GM21825 (cell line): ENCODE measurements around the gene PDE9A.
"Not testable (repeated sequence)": the region's sequence is repeated elsewhere in the genome, so short reads cannot be mapped to it uniquely, and the experiment has no call there.

ENCODE experiments used
- ATAC-seq: cut with Tn5 transposase; IDR thresholded peaks from one replicate; pipeline ENCODE4 v1.9.1; 2021; ENCODE audit warnings: mild to moderate bottlenecking, moderate library complexity; ENCODE audit not compliant: unreplicated experiment

PDE9A gene

DNA sequence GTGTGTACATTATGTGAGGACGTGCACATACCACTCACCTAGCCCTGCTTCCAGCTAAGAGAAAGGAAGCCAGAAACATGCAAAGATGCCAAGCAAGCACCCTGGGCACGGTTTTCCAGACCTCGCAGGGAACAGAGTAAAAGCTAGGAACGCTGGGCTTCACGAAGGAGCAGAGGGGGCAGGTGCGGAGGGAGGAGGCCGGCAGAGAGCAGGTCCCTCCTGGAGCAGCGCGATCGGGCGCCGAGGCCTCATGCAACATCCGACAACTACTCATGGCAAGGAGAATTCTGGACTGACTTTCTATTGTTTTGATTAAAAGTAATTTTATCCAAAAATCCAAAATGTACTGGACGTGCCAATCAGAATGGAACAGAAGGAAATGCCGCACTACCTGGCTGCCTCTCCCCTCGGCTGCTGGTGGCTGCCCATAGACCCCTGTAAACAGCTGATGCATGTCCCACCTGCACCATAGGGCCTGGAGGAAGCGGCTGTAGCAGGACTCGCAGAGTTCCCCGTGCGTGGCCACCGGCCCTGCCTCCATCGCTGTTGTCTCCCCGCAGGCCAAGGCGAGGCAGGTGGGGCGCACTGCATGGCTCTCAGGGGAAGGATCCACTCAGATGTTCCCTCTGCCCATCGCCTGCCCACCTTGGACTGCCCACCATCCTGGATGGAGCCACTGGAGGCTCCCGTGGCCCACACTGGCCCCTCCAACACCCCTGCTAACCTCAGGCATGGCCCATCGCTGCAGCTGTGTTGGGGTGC, 132.4 kb downstream of the PDE9A start:
- ATAC-seq, result no peak

DNA sequence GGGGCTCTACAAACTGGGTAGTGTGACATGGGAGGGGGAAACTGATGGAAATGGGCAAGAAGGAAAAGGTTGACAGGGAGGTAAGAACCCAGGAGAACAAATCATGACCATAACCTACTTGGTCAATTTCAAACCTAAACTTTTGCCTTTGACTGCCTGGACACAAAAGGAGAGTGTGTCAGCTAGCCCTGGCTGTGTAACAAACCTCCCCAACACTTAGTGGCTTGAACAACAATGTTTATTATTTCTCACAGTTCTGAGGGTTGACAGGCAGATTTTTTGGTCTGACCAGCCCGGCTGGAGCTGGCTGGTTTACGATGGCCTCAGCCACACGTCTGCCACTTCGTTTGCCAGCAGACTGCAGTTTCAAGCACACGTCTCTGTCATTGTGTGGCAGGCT, 133.5 kb downstream of the PDE9A start:
- ATAC-seq, result no peak

DNA sequence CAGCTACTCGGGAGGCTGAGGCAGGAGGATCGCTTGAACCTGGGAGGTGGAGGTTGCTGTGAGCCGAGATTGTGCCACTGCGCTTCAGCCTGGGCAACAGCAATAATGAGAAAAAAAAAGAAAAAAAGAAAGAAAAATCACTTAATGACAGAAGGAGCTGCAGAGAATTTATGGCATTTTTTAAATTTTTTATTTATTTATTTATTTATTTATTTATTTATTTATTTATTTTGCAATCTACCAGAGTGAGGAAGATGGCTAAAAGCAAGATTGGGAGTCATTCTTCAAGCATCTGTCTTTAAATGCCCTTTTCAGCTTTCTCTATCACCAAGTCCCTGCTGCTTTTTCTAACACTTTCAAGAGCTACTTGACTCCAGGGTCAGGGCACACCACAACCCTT, 134.2 kb downstream of the PDE9A start:
- no peak for ATAC-seq

DNA sequence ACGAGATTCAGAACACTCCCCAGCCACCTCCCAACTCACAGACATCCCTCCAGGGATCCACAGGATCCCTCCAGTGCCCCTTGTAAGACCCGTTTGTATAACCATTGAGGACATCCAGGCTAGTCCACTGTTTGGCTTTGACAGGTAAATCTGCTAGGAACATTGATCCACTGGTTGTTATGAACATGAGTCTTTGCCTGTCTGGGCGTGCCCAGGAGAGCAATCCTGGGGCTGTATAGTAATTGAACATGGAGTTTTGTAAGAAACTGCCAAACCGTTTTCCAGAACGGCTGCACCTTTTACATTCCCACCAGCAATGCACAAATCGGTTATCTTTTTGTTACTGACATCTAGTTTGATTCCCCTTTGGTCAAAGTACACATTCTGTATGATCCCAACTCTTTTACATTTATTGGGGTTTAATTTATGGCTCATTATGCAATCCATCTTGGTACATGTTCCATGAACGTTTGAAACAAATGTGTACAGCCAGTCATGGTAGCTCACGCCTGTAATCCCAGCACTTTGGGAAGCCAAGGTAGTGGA, 137.2 kb downstream of the PDE9A start:
- ATAC-seq, result no peak

DNA sequence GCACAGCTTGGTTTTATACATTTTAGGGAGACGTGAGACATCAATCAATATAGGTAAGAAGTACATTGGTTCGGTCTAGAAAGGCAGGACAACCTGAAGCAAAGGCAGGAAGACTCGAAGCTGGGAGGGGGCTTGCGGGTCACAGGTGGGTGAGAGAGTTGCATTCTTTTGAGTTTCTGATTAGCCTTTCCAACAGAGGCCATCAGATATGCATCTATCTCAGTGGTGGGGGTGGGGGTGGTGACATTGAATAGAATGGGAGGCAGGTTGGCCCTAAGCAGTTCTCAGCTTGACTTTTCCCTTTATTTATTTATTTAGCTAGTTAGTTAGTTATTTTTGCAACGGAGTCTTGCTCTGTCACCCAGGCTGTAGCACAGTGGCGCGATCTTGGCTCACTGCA, 140.4 kb downstream of the PDE9A start:
- no peak for ATAC-seq

DNA sequence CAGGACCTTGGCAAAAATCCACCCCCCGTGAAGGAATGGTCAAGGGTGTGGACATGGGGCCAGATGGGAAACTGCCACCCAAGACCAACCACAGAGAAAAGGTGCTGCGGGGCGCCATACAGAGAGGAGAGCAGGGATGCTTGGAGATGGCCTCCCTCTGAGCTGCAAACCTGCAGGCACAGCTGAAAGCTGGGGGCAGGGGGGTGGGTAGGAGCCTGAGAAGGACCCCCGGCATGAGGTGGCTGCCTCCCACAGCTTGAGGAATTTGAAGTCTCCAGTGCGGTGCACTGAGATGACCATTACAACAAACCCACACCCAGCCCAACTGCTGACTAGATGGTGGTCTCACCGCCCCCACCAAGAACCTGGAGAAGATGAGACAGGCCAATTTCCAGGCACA, 141.1 kb downstream of the PDE9A start:
- no peak for ATAC-seq

DNA sequence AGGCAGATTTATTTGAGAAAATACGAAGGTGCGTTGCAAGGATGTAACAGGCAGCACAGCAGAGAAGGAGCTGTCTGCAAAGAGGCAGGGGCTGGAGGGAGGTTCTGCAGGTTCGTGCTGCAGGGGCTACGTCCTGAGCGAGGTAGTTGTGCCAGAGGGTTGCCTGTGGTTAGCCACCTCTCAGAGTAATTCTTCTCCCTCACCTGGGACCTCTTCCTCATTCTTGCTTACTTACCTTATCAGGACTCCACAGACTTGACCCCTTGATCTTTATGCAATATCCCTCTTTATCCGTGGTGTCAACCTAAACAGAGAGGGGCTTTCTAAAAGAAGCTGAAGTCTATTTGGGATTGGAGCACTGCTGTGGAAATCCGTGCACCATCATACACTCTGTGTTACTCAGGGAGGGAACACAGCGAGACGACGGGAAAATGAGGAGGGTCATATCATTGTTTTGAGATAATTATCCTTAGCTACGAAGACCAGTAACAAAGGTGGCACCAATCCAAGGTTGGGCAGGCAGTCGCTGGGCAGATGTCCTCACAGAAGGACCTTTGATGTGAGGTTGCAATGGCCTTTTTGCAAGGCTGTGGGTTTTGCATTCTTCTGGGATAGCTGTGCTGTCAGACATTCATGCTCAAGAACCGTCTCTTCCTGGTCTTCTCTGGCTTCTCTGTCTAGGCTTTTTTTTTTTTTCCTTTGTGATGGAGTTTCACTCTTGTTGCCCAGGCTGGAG, 143.1 kb downstream of the PDE9A start:
- ATAC-seq, result no peak

DNA sequence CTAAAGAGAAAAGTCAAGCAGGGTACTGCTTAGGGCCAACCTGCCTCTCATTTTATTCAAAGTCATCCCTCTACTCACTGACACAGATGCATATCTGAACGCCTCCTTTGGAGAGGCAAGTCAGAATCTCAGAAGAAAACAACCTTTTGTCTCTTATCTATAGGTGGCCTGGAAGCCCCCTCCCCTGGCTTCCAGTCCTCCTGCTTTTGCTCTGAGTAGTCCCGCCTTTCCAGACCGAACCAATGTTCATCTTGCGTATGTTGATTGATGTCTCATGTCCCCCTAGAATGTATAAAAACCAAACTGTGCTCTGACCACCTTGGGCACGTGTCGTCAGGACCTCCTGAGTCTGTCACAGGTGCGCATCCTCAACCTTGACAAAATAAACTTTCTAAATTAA, 144.1 kb downstream of the PDE9A start:
- ATAC-seq, result no peak

DNA sequence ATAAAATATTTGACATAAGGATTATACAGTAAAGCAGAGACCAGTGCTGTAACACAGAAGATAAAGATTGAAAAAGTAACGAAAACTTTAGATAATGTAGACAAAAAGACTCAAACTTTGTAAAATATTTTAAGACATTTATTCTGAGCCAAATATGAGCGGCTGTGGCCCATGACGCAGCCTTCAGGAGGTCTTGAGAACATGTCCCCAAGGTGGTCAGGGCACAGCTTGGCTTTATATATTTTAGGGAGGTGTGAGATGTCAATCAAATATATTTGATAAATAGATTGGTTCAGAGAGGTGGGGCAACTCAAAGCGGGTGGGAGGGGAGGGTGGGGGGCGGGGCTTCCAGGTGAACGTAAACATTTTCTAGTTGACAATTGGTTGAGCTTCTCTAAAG, 144.7 kb downstream of the PDE9A start:
- no peak for ATAC-seq

DNA sequence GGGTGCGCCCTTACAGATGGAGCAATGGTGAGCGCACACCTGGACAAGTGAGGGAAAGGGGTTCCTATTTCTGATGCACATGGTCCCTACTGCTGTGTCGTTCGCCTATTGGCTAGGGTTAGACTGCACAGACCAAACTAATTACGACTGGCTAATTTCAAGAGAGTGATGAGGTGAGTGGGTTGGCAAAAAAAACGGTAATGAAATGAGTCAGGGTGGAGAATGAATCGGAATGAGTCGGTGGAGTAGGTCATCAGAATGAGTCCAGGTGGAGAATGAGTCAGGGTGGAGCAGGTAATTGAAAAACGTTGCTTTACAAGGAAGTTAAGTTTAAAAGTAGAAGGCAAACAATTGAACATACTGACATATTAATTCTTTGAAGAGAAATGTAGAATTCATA, 146.1 kb downstream of the PDE9A start:
- ATAC-seq, result no peak

DNA sequence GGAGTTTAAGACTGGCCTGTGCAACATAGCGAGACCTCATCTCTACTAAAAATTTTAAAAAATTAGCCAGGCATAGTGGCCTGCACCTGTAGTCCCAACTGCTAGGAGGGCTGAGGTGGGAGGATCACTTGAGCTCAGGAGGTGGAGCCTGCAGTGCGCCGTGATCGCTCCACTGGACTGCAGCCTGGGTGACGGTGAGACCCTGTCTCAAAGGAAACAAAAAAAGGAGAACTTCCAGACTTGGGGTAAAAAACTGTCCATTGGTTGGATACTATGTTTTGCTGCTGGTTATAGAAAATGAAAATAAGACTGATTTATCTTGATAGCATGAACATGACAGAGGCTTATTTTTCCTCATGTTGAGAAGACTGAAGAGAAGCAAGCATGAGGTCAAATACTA, 146.5 kb downstream of the PDE9A start:
- ATAC-seq, result no peak

DNA sequence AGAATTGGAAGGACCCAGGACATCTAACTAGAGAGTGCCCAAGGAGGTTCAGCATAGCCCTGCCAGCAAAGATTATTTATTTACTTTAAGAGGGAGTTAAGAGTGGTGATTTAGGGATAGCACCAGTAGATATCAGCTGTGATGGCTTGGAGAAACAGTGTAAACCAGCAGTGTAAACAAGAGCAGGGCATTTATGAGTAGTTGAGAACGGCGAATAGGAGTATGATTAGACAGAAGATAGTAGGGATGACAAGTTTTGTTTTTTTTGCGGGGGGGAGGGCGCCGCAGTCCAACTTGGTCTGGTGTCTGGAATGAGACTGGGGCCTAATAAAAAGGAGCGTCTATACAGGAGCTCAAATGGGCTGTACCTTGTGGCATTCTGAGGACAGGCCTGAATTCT, 148.2 kb downstream of the PDE9A start:
- not testable (repeated sequence) for ATAC-seq

DNA sequence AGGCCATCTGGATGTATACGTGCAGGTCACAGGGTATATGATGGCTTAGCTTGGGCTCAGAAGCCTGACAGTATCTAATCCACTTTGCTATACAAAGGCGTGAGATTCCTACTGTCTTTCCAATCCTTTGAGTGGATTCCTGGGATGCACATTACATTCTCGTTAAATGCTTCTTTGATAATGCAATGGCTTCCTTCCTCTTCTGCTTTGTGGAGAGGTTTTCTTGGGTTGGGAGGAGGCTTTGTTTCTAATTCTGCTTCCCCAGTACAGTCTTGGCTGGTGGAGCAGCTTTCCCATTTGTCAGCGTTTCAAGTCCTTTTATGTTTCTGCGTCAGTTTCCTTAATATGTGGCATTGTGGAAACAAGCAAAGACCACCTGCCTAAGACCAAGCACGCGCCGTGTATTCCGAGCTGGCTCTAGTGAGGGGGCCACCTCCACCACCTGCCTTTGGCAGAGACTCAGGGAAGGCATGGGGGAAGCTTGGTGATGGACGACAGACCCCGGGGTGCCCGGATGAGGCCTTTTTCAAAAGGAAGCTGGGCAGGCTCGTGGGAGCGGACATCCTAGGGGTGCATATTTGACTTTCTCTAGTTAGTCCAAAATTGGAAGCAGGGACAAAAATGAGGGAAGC, 153.2 kb downstream of the PDE9A start:
- no peak for ATAC-seq

DNA sequence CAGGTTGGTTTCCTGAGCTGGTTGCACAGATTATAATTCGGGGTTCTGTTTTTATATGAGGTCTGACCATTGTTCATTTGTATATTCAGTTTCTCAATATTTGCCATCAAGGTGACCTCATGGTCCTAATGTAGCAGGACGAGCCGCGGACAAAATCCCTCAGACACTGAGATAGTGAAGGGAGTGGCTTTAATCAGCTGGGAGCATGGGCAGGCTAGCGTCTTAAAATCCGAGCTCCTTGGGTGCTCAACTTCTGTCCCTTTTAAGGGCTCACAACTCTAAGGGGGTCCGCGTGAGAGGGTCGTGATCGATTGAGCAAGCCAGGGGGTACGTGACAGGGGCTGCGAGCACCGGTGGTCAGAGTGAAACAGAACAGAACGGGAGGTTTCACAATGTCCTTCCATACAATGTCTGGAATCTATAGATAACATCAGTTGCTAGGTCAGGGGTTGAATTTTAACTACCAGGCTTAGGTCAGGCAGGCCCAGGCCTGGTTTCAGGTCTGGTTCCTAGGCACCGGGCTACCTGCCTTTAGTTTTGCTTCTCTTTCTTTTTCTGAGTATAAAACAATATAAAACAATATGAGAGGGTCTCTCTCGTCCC, 154.0 kb downstream of the PDE9A start:
- ATAC-seq, result not testable (repeated sequence)

DNA sequence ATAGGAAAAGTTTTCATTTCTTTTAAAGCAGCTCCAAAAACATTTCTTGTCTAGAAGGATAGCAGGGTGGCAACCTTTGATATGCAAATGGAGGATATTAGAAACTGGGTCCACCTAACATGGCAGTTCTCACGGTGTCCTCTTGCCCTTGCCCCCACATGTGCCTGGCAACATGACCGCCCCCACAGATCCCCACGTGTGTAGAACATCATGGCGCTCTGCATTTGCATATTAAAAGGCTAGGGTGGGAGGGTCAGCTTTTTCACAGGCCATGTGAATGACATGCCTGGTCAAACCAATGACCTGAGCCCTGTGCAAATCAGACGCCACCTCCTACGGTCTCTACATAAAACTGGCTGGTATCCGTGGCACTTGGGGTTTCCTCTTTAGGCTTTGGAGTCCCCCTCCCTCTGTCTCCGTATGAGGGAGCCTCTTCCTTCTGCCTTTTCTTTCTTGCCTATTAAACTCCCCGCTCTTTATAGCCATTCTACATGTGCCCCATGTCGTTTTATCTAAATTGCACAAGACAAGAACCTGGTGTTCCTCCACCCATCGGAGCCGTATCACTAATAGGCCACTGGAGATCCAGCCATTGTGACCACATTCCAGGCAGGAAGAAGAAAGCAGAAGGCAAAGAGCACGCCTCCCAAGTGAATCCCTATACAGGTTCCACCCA, 154.7 kb downstream of the PDE9A start:
- ATAC-seq, result no peak

DNA sequence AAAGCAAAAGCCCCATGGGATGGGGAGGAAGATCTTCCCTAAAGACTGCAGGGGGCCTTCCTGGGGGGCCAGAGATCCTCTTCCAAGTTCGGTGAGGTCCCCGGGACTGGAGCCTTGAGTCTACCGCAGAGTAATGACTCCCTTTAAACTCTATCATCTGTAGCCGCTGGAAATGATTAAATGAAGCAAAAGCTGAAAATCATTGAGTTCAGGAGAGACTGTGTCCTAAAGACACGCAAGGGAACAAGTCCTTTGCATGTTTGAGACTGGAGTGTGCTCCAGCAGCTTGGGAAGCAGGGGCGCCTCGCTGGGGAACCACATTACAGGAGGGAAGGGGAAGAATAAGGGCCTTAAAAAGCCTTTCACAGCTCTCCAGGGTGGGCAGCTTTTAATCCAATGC, 155.8 kb downstream of the PDE9A start:
- no peak for ATAC-seq

DNA sequence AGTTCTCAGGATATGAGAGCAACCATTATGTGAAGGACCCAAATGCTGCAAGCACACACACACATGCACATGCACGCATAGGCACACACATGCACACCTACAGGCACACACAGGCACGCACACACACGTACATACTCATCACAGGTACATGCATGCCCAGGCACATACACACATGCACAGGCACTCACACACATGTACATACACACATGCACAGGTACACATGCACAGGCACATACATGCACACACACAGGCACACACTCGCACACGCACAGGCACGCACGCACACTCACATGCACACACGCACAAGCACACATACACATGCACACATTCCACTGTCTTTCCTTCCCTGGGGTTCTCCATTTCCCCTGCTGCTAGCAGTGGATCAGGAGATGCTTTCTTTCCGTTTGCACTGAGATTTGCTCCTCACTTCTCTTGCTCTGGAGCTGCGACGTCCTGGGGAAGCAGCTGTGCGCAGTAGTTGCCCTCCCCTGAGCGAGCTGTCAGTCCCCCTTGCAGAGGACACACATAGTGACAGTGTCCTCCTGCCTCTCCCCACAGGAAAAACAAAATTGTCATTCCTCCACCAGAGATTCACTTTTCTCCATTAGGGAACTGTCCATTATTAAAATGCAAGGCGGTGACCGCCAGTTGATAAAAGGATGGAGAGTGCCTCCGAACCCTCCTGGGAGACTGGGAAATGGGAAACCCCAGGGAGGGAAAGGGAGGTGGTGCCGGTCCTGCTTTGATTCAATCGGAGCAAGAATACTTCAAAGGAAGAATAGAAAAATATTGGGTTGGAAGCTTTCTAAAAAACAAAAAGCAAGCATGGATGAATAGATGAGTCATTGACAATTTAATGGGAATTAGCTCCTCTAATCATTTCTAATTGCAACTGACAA, 156.4 kb downstream of the PDE9A start:
- ATAC-seq, result no peak

DNA sequence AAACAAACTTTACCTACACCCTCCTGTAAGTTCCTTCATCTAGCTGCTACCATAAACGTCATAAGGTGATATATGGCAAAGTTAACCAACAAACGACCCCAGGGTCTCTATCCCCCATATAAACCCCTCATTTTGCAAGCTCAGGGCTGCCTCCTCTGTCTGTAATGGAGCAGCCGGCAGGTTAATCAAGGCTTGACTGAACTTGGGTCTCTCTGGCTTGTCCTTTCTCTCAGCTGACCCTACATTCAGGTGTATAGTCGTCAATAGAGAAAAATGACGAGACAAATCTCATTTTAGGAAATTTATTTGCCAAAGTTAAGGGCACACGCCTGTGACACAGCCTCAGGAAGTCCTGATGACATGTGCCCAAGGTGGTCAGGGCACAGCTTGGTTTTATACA, 158.5 kb downstream of the PDE9A start:
- ATAC-seq, result no peak

DNA sequence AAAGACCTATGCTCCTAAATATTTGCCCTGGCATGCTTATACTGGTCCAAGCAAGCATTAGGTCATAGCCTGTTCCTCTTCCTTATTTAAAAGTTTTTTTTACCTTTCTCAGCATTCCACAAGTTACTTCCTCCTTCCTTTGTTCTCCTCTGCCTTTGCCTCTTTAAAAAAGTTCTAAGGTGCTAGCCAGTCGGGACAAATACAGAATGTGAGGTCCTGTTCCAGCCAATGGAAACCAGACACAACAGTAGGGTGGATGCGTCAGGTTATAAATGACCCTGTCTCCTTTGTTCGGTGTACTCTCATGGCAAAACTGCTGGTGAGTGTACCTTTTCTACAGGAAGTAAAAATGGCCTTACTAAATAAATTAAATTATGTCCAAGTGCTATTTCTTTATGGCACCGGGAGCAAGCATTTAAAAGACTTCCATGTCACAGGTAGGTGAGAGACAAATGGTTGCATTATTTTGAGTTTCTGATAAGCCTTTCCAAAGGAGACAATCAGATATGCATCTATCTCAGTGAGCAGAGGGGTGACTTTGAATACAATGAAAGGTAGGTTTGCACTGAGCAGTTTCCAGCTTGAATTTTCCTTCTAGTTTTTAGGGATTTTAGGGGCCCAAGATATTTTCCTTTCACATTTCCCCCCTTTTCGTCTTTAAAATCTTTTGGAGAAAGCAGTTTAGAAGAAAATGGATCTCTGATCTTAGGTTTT, 159.3 kb downstream of the PDE9A start:
- not testable (repeated sequence) for ATAC-seq
